Subcutaneous abdominal adipose tissue (tissue), 5 donors: ENCODE results near the gene UQCRH.
A peak's percentile ranks its signal among the peaks of the same experiment; 100 is the strongest.

ENCODE experiments used
- H3K27ac ChIP-seq: one replicate; pipeline ENCODE4 v1.7.0; 2013; ENCODE audit warnings: low read depth, mild to moderate bottlenecking, inconsistent platforms, low read length, moderate library complexity
- H3K27me3 ChIP-seq, 5 donors: one replicate each; pipeline ENCODE4 v1.7.0; 2013; ENCODE audit warnings: low read length in 5 of 5, inconsistent platforms in 1 of 5; ENCODE audit not compliant: control insufficient read depth in 5 of 5, insufficient read depth in 4 of 5
- H3K36me3 ChIP-seq, 5 donors: one replicate each; pipeline ENCODE4 v1.7.0; 2013; ENCODE audit warnings: low read length in 5 of 5; ENCODE audit not compliant: control insufficient read depth in 5 of 5, insufficient read depth in 5 of 5
- H3K4me1 ChIP-seq, 5 donors: one replicate each; pipeline ENCODE4 v1.7.0; 2013; ENCODE audit warnings: low read length in 5 of 5, mild to moderate bottlenecking in 3 of 5, moderate library complexity in 1 of 5; ENCODE audit not compliant: control insufficient read depth in 5 of 5, insufficient read depth in 5 of 5
- H3K4me3 ChIP-seq, 5 donors: one replicate each; pipeline ENCODE4 v1.7.0; 2013; ENCODE audit warnings: low read length in 5 of 5, low read depth in 1 of 5
- H3K9ac ChIP-seq, 5 donors: one replicate each; pipeline ENCODE4 v1.7.0; 2013; ENCODE audit warnings: low read length in 5 of 5, mild to moderate bottlenecking in 4 of 5, moderate library complexity in 3 of 5
- H3K9me3 ChIP-seq, 5 donors: one replicate each; pipeline ENCODE4 v1.7.0; 2013; ENCODE audit warnings: low read length in 5 of 5; ENCODE audit not compliant: control insufficient read depth in 5 of 5
- donor health status: healthy.
- donor health status: healthy.
- donor health status: healthy.
- donor health status: healthy.
- donor health status: healthy.

UQCRH gene

DNA sequence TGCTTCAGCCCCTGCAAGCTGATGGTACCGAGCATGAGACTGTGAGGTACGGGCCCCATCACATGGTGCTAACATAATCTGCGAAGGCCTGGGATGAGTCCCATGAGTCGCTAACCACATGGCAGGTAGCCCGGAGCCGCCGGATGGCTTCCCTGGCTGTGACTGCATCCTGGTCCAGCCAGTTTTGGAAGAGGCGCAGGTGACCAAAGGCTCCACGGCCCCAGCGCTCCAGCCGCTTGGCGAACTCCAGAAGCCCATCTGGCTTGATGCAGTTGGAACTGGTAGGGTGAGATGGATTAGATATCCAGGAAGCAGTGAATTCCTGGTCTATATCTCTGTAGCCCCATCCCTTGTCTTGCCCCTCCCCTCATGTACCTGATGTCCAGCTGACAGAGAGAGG lies 24.7 kb upstream of the UQCRH start:
- Histone ChIP-seq H3K36me3 (peaks cover 5 to 59% (median 36%) of the 10 kb centered on the region in 5 donors), H3K4me3 (no peak overlapping the region), H3K9me3 (no peaks in the 10 kb centered on the region), H3K4me1 (peaks cover 0 to 20% (median 8%) of the 10 kb centered on the region in 5 donors), H3K27ac (no peak overlapping the region), H3K9ac (no peak overlapping the region), H3K27me3 (no peaks in the 10 kb centered on the region)

DNA sequence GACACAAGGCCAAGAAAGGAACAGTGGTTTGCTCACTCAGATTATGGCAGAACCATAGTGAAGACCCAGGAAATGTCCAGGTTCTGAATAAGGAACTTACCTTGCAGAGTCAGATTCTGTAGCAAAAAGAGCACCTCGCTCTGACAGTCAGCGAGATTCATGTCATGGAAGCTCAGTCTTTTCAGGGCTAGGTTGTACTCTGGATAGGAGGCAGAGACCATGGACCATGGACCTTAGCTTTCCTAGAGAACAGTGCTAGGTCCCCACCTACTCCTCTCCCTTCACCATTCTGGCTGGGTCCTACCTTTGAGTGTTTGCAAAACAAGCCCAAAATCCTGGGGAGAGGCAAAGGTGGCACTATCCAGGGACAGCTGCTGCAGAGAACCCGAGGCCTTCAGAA lies 23.4 kb upstream of the UQCRH start:
- Histone ChIP-seq H3K4me1 (peaks cover 0 to 20% (median 8%) of the 10 kb centered on the region in 5 donors), H3K27me3 (no peaks in the 10 kb centered on the region), H3K9ac (no peak overlapping the region), H3K36me3 (peaks cover 14 to 72% (median 48%) of the 10 kb centered on the region in 5 donors), H3K27ac (no peak overlapping the region), H3K4me3 (no peak overlapping the region), H3K9me3 (no peaks in the 10 kb centered on the region)

GRCh38 chr1:46281021-46281420 lies 22.5 kb upstream of the UQCRH start:
- Histone ChIP-seq H3K9me3 (no peaks in the 10 kb centered on the region), H3K36me3 (peaks cover 14 to 81% (median 57%) of the 10 kb centered on the region in 5 donors), H3K4me3 (no peak overlapping the region), H3K9ac (no peak overlapping the region), H3K27ac (no peak overlapping the region), H3K4me1 (peaks cover 0 to 20% (median 8%) of the 10 kb centered on the region in 5 donors), H3K27me3 (no peaks in the 10 kb centered on the region)

- peaks cover 0 to 15% (median 10%) of the 10 kb centered on the region in 5 donors for H3K4me1 ChIP-seq
- peaks cover 23 to 79% (median 60%) of the 10 kb centered on the region in 5 donors for H3K36me3 ChIP-seq
- no peaks in the 10 kb centered on the region for H3K9me3 ChIP-seq
- no peak overlapping the region for H3K4me3 ChIP-seq
- H3K27ac ChIP-seq: no peak overlapping the region
- H3K9ac ChIP-seq: no peak overlapping the region
- H3K27me3 ChIP-seq: no peaks in the 10 kb centered on the region
These were observed 19.4 kb upstream of the UQCRH start for GRCh38 chr1:46284058-46284457.

DNA sequence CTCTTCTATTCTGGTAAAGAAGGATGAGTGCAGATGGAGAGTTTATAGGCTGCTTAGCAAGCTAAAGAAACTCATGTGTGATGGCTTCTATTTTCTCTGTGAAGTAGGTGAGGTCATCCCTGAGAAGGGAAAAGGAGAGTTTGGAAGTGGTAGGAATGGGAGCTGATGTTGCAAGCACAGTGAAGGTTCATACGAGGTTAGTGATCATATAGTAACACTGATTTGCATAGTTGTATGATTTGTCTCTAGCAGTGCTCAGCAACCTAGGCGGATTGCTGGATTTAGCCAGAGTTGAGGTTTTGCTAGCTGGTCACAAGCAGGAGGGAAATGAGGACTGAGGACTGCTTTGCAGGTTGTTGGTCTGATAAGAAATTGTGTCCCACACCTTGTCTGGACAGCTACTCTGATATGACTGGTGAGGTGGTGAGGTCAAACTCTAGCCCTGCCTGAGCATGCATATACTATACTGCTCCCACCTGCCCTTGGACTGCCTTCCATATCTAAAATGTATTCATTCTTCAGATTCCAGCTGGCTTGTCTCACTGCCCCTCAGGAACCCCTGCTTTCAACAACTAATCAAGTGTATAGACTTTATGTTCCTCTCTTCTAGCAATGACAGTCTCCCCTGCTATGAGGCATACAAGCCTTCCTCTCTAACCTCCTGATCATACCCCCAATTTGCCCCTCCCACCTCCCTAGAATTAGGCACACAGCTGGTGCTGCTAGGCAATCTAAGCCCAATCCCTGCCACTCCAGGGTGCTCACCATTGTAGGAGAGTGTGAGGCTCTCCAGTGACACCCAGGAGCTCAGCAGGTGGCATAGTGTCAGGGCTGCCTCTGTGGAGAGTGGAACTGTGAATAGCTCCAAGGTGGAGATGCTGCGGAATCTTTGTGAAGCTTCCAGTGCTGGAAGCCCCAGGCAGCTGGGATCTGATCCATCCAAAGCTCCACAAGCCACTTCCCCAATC lies 18.6 kb upstream of the UQCRH start:
- Histone ChIP-seq H3K27ac (no peak overlapping the region), H3K9me3 (no peaks in the 10 kb centered on the region), H3K27me3 (no peaks in the 10 kb centered on the region), H3K9ac (peak overlapping the region in 1 of 5 donors; percentile 29), H3K4me3 (no peak overlapping the region), H3K4me1 (peaks cover 0 to 10% (median 4%) of the 10 kb centered on the region in 5 donors), H3K36me3 (peaks cover 23 to 75% (median 57%) of the 10 kb centered on the region in 5 donors)

DNA sequence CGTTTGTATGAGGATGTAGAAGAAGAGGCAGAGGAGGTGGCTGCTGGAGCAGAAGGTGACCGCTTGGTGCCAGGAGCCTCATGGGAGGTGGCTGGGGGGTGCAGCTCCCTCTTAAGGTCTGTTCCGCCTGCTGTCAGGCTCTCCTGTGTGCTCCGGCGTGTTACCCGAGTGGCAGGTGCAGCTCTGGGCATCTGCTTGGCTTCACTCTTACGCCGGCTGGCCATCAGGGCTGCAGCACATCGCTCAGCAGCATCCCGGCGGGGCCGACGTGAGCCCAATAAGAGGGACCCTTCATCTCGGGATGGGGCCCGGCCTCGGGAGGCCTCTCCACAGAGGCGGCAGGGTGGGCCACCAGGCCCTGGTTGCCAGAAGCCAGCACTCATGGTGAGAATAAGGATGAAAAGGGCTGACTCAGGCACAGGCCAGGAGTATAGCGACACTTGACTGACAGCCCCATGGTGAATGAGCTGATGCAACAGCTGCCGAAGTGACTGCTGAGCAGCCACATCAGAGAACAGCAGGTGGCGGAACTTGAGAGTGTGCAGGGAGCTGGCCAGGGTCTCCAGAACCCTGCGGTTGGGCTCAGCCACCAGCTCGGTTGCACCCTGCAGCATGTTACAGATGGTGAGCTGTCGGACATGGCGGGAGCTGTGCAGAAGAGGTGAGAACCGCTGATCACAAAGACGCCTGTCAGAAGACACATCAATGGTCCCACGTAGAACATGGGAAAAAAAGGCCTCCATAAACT lies 17.6 kb upstream of the UQCRH start:
- Histone ChIP-seq H3K9me3 (no peaks in the 10 kb centered on the region), H3K27ac (no peak overlapping the region), H3K4me1 (peaks cover 0 to 10% (median 4%) of the 10 kb centered on the region in 5 donors), H3K9ac (no peak overlapping the region), H3K36me3 (peaks cover 18 to 68% (median 47%) of the 10 kb centered on the region in 5 donors), H3K27me3 (no peaks in the 10 kb centered on the region), H3K4me3 (no peak overlapping the region)

DNA sequence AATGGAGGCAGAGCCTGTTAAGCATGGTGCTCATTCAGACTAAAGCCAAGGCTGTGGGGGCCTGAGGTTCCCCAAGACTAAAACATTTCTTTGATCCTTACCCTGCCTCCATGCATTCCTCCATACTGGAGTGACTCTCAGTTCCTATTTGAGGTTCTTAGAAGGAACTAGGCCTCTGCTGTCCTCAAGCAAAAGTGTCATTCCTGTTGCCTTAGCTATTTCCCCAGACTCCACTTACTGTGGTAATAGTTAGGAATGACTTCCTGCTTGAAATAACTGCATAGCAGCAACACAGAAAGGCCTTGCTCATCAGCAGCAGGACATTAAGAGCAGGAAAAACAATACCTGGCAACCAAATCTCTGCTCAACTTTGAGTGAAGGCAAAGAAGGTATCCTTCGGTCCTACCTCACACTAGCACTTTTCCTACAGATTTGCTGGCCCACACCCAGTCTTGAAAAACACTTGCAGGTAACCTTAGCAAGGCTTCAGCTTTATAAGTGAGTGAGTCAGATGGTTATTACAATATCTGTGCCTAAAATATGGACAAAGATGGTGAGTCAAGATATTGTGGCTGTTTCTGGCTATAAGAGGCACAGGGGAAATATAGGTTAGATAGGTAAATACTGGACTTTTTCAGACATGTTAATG lies 14.9 kb upstream of the UQCRH start:
- Histone ChIP-seq H3K4me3 (no peak overlapping the region), H3K9me3 (no peaks in the 10 kb centered on the region), H3K27me3 (no peaks in the 10 kb centered on the region), H3K9ac (no peak overlapping the region), H3K4me1 (peaks cover 0 to 4% (median 0%) of the 10 kb centered on the region in 5 donors), H3K27ac (no peak overlapping the region), H3K36me3 (peaks cover 23 to 64% (median 41%) of the 10 kb centered on the region in 5 donors)

GRCh38 chr1:46289134-46289494 lies 14.4 kb upstream of the UQCRH start:
- no peak overlapping the region for H3K9ac ChIP-seq
- H3K4me3 ChIP-seq: no peak overlapping the region
- no peaks in the 10 kb centered on the region for H3K9me3 ChIP-seq
- peaks cover 21 to 66% (median 40%) of the 10 kb centered on the region in 5 donors for H3K36me3 ChIP-seq
- H3K27me3 ChIP-seq: no peaks in the 10 kb centered on the region
- H3K4me1 ChIP-seq: peaks cover 0 to 4% (median 0%) of the 10 kb centered on the region in 5 donors
- H3K27ac ChIP-seq: no peak overlapping the region

- Histone ChIP-seq H3K27ac (no peak overlapping the region), H3K4me3 (no peak overlapping the region), H3K36me3 (peaks cover 14 to 65% (median 31%) of the 10 kb centered on the region in 5 donors), H3K27me3 (no peaks in the 10 kb centered on the region), H3K9me3 (no peaks in the 10 kb centered on the region), H3K4me1 (peaks cover 0 to 4% (median 0%) of the 10 kb centered on the region in 5 donors), H3K9ac (no peak overlapping the region)
These were observed 13.5 kb upstream of the UQCRH start for GRCh38 chr1:46289976-46290375.
